GM13977 (cell line): Measurements from ENCODE around the gene RIBC2.

Experiments
- DNase-seq: peaks from one replicate; pipeline ENCODE4 v3.0.0; 2012; ENCODE audit warnings: low spot score
- CTCF ChIP-seq: IDR thresholded peaks from 2 replicates; pipeline ENCODE4 v1.5.1; 2012; ENCODE audit warnings: mild to moderate bottlenecking, control low read depth; ENCODE audit not compliant: insufficient read depth; ENCODE audit errors: extremely low read depth, missing control alignments
- in situ Hi-C: fragments of 300-500 bp; cut with MboI; formaldehyde crosslinking; loops from one replicate; pipeline ENCODE4 v1.12.0; 2022; ENCODE audit warnings: low sequenced_read_pairs, low pct_unique_long_range_greater_than_20kb, mixed read lengths, inconsistent platforms; ENCODE audit not compliant: unreplicated experiment

RIBC2 gene

DNA sequence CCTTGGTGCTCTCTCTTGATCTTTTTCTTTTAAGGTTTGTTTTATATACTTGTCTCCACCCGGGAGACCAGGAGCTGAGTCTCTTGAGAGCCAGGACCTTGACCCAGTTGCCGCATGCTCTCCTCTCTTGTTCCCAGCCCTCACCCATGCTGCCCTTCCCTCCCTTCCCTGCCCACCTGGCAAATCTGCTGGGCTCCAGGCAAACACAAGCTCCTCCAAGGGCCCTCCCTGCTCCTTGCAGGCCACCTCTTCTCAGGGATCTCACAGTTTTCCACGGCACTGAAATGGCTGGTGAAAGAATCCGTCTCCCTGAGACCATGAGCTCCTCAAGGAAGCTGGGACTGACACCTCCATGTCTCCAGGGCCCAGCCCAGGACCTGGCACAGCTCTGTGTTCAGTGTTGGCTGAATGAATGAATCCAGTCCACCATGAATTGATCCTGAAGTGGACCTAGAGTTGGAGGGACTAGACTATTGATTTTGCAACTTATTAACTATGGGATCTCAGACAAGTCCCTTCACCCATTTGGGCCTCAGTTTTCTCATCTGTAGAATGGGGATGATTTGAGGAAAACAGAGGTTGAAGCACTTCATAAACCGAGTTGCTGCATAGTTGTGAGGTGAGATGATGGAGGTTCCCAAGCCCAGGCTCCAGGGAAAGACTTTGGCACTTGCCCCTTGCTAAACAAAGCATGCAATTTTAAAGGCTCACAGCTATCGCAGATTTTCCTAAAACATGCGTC, 64.0 kb downstream of the RIBC2 start:
- no peak for TF ChIP-seq CTCF
- DNase-seq = no peak
- in situ Hi-C loops = no loop called here

- TF ChIP-seq CTCF = no peak
- in situ Hi-C loops = no loop called here
- DNase-seq = no peak
Observed at GRCh38 chr22:45478108-45478771, 64.7 kb downstream of the RIBC2 start.

DNA sequence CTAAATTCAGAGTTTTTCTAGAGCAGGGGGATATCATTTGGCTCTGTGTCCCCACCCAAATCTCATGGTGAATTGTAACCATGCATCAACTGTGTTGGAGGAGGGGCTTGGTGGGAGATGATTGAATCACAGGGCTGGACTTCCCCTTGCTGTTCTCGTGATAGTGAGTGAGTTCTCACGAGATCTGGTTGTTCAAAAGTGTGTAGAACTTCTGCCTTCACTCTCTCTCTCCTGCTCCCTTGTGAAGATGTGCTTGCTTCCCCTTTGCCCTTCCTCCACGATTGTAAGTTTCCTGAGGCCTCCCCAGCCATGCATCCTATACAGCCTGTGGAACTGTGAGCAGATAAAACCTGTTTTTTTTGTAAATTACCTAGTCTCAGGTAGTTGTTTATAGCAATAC, 67.2 kb downstream of the RIBC2 start:
- in situ Hi-C loops = no loop called here
- no peak for DNase-seq
- TF ChIP-seq CTCF = no peak

GRCh38 chr22:45481661-45482060, 68.2 kb downstream of the RIBC2 start:
- TF ChIP-seq CTCF = no peak
- in situ Hi-C loops = no loop called here
- DNase-seq = no peak
